HG02571 (cell line): ENCODE data around the gene HS3ST5.
"Not testable (repeated sequence)": the region's sequence is repeated elsewhere in the genome, so short reads cannot be mapped to it uniquely, and the experiment has no call there.

Experiments
- ATAC-seq: cut with Tn5 transposase; IDR thresholded peaks from one replicate; pipeline ENCODE4 v1.9.1; 2021; ENCODE audit warnings: mild to moderate bottlenecking, moderate library complexity; ENCODE audit not compliant: unreplicated experiment

Gene HS3ST5

GRCh38 chr6:114280239-114280982 lies 62.4 kb downstream of the HS3ST5 start:
- no peak for ATAC-seq

DNA sequence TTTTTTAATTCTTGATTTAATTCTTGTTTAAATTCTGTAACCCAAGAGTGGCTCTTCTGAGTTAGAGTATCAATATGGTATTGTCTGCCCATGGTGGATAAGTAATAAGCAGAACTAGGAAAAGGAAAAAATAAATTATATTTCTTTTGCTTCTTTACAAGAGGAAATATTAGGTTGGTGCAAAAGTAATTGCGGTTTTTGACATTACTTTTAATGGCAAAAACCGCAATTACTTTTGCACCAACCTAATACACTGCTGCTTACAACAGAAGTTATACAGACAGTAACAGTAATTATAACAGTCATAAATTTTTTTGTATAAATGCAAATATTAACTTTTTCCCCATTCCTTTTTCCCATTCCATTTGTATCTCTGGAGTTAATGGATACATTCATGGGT lies 65.6 kb downstream of the HS3ST5 start:
- no peak for ATAC-seq

DNA sequence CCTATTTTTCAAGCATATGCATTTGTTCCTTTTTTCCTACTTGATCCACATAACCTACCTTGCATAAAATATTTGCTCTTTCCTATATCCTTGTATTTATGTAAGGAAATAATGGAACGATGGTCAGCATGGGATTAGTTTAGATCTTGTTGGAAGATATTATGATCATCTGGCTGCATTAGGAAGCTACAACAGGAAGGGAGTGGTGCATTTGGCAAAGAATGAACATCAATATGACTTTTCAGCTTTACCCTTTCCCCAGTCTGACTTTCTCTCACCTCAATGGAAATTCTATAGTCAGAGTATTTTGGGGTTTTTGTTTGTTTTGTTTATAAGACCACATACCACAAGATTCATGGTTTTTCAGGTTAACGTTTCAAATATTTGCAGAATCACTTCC lies 66.0 kb downstream of the HS3ST5 start:
- ATAC-seq: no peak

DNA sequence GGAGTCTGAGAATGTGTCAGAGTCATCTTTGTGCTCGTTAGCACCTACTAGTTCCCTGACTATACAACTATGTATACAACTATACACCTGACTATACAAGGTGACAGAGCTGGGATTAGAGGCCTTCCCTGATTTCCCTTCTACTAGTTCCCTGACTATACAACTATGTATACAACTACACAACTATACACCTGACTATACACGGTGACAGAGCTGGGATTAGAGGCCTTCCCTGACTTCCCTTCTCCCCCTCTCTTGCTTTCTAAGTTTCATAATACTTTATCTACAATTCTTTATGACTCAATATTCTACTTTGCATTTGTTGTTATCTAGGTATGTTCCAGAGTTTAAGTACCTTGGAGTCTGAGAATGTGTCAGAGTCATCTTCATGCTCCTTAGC lies 68.0 kb downstream of the HS3ST5 start:
- no peak for ATAC-seq

- ATAC-seq: no peak
Observed at GRCh38 chr6:114272582-114272981, 70.2 kb downstream of the HS3ST5 start.

DNA sequence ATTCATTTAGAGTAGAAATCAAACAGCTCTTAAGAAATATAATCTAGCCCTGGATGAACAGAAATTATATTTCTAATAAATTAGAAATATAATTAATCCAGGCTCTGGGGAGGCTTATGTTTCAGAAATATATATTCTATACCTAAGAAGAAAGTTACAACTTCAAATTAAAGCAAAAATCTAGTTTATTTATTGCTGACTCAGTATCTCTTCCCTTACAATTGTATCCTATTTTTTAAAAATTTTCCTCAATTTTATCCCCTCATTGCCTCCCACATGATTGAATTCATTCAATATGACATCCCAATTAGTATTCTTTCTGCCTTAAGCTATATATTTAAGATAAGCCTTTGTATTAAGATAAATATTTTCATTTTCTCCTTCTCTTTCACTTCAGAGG lies 71.4 kb downstream of the HS3ST5 start:
- ATAC-seq: no peak

GRCh38 chr6:114267897-114268296 lies 74.9 kb downstream of the HS3ST5 start:
- no peak for ATAC-seq

GRCh38 chr6:114260810-114261209 lies 82.0 kb downstream of the HS3ST5 start:
- ATAC-seq: no peak

DNA sequence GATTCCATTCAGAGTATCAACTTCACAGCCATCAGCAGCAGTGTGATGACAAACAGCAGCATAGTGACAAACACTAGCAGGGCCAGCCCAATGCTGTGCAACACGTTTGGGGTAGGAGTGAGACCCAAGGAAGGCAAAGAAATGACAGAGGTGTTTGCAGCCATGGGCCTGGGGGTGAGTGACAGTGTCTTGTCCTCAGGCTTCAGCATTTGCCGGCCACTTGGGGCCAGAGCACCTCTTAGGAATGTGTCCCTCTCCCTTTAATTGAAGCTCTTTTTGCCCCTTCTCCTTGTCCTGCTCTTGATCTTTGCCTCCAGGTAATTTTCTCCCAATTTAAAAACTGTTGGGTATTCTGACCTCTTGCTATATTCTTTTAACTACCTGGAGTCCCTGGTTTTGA lies 84.4 kb downstream of the HS3ST5 start:
- ATAC-seq: no peak

- no peak for ATAC-seq
Observed at GRCh38 chr6:114253431-114253830, 89.4 kb downstream of the HS3ST5 start.

GRCh38 chr6:114249522-114249921 lies 93.3 kb downstream of the HS3ST5 start:
- ATAC-seq: no peak

GRCh38 chr6:114247101-114247500 lies 95.7 kb downstream of the HS3ST5 start:
- no peak for ATAC-seq

GRCh38 chr6:114240796-114241195 lies 102.0 kb downstream of the HS3ST5 start:
- ATAC-seq: no peak

DNA sequence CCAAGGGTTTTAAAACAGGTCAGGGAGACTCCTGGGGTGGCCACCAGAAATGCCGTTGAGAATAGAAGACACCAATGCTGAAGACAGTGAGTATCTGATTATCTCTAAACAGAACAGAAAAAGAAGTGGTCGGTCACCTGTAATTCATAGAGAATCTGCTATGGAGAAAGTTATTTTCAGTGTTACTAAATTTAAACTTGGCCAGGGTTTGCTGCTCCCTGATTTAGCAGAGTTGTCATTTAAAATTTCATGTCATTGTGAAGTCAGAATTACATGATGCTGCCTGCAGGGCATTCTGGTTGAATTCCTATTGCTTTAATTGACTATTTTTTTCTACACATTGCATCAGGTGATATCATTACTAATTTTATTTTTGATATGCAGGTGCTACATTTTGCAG lies 114.1 kb downstream of the HS3ST5 start:
- ATAC-seq: no peak

- ATAC-seq: no peak
Observed at GRCh38 chr6:114227944-114228468, 114.8 kb downstream of the HS3ST5 start.

- ATAC-seq: no peak
Observed at GRCh38 chr6:114220241-114220640, 122.6 kb downstream of the HS3ST5 start.

GRCh38 chr6:114218437-114219340 lies 124.1 kb downstream of the HS3ST5 start:
- ATAC-seq: no peak

DNA sequence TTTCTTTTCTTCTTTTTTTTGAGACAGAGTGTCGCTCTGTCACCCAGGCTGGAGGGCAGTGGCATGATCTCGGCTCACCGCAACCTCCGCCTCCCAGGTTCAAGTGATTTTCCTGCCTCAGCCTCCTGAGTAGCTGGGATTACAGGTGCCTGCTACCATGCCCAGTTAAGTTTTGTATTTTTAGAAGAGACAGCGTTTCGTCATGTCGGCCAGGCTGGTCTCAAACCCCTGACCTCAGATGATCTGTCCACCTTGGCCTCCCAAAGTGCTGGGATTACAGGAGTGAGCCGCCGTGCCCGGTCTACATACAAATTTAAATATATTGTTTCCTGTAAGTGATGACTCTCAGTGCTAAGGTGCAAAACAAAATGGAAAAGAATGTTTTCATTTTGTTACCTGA lies 124.8 kb downstream of the HS3ST5 start:
- ATAC-seq: not testable (repeated sequence)

DNA sequence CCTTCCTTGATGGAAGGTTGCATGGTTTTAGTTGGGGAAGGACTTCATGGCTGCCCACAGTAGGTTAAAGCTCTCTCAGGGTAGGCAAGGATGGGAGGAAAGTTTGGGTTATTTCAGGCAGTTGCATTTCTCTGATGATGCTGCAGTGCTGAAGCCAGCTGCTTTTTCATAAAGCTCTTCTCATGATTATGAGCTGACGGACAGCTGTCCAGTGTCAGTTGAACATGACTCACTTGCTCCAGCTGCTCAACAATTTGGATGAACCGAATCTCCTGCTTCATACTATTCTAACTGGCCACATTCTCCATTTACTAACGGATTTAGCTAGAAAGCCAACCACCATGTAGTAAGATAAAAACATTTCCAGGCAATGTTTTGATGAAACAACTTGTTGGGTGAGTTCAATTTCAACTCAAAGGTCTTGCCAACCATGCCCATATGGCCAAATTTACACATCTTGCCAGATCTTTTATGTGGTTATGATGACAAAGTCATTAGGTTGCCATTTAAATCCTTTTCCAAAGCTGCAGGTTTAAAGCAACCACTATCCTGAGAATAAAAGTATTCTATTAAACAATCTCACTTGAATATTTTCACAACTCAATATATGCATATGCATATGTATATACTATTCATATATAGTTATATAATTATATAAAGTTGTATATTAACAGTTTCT lies 125.9 kb downstream of the HS3ST5 start:
- no peak for ATAC-seq

DNA sequence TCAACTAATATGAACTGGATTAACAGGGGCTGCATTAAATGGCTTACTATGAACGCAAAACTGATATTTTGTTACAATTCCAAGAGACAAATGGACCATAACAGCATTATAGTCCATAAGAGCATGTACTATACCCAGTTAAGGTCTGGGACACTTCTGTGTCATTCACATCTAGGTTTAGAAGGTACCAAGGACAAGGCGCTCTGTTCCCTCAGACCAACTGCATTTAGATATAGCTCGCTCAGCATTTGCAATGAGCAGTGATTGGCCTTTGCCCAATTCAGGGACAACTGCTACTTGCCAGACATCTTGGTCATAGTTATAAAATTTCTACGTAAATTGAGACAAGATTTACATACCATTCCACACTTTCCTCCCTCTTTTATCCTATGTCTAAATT lies 132.4 kb downstream of the HS3ST5 start:
- ATAC-seq: no peak

- no peak for ATAC-seq
Observed at GRCh38 chr6:114203460-114203859, 139.4 kb downstream of the HS3ST5 start.
